Measurements from ENCODE around the gene IMMP2L.

- TF ChIP-seq CTCF (IDR thresholded peaks at IDR 0.05; ENCODE audit: insufficient read depth, low read length, poor library complexity, severe bottlenecking) (no peak), EZH2phosphoT487 (conservative IDR thresholded peaks at IDR 0.05; ENCODE audit: low read length) (no peak)
Measured at GRCh38 chr7:111053035-111053434, 509.3 kb downstream of the IMMP2L start.

Data from SU-DHL-6 (cell line).